H1 (cell line): ENCODE results near the gene CTXN1. TPM values are rescaled to one million over a fixed set of nuclear protein-coding genes. Genes with fewer than 3 reads are reported as not detected.

ENCODE experiments used
- BCL11A ChIP-seq, 2 experiments: IDR thresholded peaks; one replicate each; pipeline ENCODE4 v1.6.1; 2011; ENCODE audit warnings: low read depth in 2 of 2, low read length in 2 of 2, mild to moderate bottlenecking in 2 of 2
- E2F6 ChIP-seq: IDR thresholded peaks from 2 replicates; pipeline ENCODE4 v1.6.1; 2012; ENCODE audit warnings: inconsistent platforms
- EZH2 ChIP-seq: fragments of 200-600 bp; sonication (generic); IDR thresholded peaks from 2 replicates; pipeline ENCODE4 v1.7.1; 2012; ENCODE audit warnings: low read depth, mild to moderate bottlenecking, moderate library complexity, low read length, inconsistent platforms; ENCODE audit not compliant: severe bottlenecking
- FOSL1 ChIP-seq: IDR thresholded peaks from 2 replicates; pipeline ENCODE4 v1.6.1; 2011; ENCODE audit warnings: mild to moderate bottlenecking, low read depth, low read length, moderate library complexity; ENCODE audit not compliant: insufficient read depth
- GTF2F1 ChIP-seq: IDR thresholded peaks from 2 replicates; pipeline ENCODE4 v1.6.1; 2012; ENCODE audit warnings: low read depth, low read length, improper control_type of control experiment, borderline replicate concordance
- JUN ChIP-seq: IDR thresholded peaks from 2 replicates; pipeline ENCODE4 v1.6.1; 2011; ENCODE audit warnings: low read depth, mild to moderate bottlenecking, improper control_type of control experiment, low read length
- JUND ChIP-seq: IDR thresholded peaks from 2 replicates; pipeline ENCODE4 v1.6.1; 2011; ENCODE audit warnings: mild to moderate bottlenecking, improper control_type of control experiment, low read length
- POLR2AphosphoS5 ChIP-seq: IDR thresholded peaks from 2 replicates; pipeline ENCODE4 v1.6.1; 2011; ENCODE audit warnings: low read depth, low read length
- SIX5 ChIP-seq: IDR thresholded peaks from 2 replicates; pipeline ENCODE4 v1.6.1; 2011; ENCODE audit warnings: mild to moderate bottlenecking, low read depth, low read length
- polyA plus RNA-seq, 7 experiments: library from polyadenylated mRNA; depleted of rRNA in 3 of 7; stranded (reverse) in 5 of 7; unstranded in 2 of 7; fragments of >200 nt in 5 of 7; fragments of 200-250 nt in 2 of 7; gene quantifications; 1 replicate in 5 of 7; 2 replicates in 1 of 7; 4 replicates in 1 of 7; pipeline versions ENCODE4 v1.2.1 to v1.2.3, GENCODE V29; 2011 to 2013; ENCODE audit warnings: missing spikeins in 2 of 7, mixed read lengths in 2 of 7
- total RNA-seq: library from RNA; stranded (reverse); fragmentation: NEBNext Ultra II Directional; extraction: Animal tissue kit (Norgen Biotek cat#: 25700); gene quantifications from 2 replicates; pipeline ENCODE4 v1.2.1, GENCODE V29; 2021

Gene CTXN1
- total and polyA plus RNA-seq, 2 of the 8 experiments (the other 6 are each of a cell fraction or from before 2014, with no cell fraction given): 16.4 to 58.0 TPM

DNA sequence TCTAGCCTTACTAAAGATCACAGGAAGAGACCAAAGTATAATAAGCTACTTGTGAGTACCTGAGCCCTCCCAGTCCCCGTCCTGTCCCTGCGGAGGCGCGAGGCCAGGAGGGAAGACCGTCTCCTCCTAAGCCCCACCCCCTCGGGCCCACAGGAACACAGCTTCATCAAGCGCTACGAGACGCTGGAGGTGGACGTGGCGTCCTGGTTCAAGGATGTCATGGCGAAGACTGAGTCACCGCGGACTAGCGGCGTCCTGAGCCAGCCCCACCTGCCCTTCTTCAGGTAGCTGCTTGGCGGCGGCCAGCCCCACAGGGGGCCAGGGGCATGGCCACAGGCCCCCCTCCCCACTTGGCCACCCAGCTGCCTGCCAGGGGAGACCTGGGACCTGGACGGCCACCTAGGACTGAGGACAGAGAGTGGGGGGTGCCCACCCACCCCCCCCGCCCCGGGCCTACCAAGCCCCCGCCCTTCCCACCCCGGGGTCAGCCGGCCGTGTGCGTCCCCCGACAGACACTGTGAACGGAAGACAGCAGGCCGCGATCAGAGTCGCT, 13.7 kb downstream of the CTXN1 start (continued):
- TF ChIP-seq JUND (no peak), SIX5 (no peak), E2F6 (no peak), GTF2F1 (no peak), BCL11A (IDR thresholded peaks at IDR 0.05; ENCODE audit: low read depth in 2 of 2, low read length in 2 of 2) (no peak), FOSL1 (no peak), JUN (no peak), EZH2 (no peak), POLR2AphosphoS5 (no peak)
- TF ChIP-seq, all 59 proteins: peak for 0
